ENCODE results near the gene STIM2. TPM values are rescaled to one million over a fixed set of nuclear protein-coding genes. Genes with fewer than 3 reads are reported as not detected.
"Not testable (repeated sequence)": the region's sequence is repeated elsewhere in the genome, so short reads cannot be mapped to it uniquely, and the experiment has no call there.

Gene STIM2
- total RNA-seq, result 13.6 and 15.0 TPM in 2 replicates

DNA sequence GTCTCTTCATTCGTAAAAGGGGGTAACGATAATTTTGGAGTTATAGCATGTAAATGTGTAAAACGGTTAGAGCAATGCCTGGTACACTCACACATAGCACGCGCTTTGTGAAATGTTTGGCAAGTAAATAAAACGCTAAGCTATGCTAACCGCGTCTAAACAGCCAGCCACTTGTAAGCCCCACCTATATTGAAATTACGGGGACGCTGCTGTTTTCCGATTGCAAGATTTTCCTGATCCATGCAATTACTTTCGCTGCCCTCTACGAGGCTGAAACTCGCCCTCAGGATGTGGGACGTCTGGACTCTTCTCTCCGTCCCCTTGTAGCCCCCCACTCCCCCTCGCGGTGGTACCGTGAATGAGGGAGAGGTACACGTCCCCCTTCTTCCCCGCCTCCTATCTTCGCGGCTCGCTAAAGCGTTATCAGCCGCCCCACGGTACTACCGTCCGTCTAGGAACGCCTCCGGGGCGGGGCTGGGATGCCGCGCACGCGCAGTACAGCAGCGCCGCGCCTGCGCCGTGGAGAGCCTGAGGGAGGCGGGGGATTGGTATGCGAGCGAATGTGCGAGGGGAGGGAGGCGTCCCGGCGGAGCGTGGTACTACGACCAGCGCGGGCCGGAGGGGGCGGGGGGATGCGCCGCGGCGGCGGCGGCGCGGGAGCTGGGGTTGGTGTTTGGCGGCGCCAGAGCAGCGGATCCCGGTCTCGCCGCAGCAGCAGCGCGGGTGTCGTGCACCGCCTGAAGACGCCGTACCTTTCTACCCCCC lies at the start of gene STIM2:
TSS of gene STIM2 (plus strand) at position 685 of the 765 bp plus-strand sequence.
- DNase-seq (ENCODE audit: low read depth in 2 of 2), result peak; percentile 92 to 97

DNA sequence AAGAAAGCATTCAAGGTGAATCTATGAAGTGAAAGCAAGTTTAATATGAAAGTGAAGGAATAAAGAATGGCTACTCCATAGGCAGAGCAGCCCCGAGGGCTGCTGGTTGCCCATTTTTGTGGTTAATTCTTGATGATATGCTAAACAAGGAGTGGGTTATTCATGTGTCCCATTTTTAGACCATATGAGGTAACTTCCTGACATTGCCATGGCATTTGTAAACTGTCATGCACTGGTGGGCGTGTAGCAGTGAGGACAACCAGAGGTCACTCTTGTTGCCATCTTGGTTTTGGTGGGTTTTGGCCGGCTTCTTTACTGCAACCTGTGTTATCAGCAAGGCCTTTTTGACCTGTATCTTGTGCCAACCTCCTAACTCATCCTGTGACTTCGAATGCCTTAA lies 49.1 kb upstream of the STIM2 start:
- peak in 1 of 2 donors; percentile 11 for DNase-seq (ENCODE audit: low read depth in 2 of 2)

DNA sequence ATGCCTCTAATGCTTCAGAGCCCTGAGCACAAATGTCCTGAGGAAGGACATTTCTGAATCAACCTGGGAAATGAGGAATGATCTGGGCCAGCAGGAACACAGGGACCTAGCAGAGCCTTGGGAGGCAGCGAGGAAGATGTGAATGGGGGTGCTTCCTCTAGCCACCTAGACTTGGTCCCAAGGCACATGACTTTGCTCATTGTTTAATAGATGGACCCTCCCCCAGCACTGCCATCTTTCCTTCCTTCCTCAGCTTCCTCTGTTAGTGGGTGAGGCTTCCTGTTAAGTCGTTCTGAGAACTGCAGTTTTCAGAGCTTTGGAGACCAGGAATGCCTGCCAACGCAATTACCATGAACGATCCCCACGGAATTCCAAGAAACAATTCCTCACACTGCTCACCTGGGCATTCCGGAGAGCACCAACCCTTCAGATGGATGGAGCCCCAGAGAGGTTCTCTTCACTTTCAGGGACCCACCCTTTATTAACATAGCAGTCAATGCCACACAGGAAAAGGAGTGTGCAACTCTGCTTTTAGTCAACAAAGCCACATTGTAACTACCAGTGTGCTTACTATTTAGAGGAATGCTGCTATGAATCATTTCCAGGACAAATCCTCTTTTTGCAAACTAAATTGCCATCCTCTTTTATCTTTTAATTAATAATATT lies 48.5 kb upstream of the STIM2 start:
- DNase-seq (ENCODE audit: low read depth in 2 of 2), result peak in 1 of 2 donors; percentile 30

GRCh38 chr4:26813698-26814097 lies 46.9 kb upstream of the STIM2 start:
- no peak for DNase-seq (ENCODE audit: low read depth in 2 of 2)

DNA sequence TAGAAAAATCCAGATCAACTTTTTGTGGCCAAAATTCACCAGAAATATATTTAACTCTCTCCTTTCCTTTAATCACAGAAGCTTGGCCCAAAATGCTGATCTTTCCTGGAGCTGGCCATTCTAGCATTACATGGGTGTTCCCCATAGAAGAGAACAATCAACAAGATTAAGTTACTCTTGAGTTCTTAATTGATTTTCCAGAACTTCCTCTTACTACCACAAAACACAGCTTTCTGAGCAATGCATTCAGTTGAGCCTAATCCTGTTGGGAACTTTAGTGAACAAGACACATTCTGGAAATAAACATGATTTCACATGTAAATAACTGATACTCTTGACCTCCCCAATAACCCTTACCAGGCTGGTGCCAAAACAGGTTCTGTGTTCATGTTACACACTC lies 45.4 kb upstream of the STIM2 start:
- DNase-seq (ENCODE audit: low read depth in 2 of 2), result no peak

DNA sequence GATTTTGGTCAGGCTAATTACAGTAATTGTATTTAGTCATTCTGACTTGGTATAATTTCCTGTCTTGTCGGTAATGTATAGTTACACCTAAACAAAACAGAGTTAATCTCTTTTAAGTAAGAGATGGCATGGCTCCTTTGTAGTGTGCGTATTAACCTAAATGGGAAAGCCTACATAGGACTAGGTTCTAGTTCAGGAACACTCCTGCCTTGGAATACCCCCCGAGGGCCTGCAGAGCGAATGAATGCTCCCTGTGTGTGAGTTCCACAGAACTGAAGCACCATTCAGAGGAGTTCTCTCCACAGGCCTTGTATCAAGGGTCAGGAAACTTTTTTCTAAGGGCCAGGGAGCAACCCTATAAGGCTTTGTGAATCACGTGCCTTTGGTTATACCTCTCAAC lies 44.9 kb upstream of the STIM2 start:
- DNase-seq (ENCODE audit: low read depth in 2 of 2), result no peak

DNA sequence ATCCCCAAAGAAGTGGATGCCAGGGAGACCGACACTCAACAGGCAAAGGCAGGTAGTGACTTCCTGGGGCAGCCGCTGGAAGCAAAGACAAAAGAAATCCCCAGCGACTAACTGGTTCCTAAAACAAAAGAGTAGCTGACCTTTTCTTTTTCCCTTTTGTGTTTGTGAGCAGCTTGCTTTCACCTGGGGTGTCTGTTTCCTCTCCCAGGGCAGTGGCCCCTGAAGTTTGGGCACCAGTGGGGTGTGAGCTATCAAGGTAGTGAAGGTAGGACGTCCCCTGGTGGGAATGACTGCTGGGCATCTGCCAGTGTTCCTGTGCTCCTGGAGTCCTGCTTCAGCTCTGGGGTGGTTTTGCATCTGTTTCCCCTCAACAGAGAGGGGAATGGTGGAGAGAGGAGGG lies 41.6 kb upstream of the STIM2 start:
- no peak for DNase-seq (ENCODE audit: low read depth in 2 of 2)

DNA sequence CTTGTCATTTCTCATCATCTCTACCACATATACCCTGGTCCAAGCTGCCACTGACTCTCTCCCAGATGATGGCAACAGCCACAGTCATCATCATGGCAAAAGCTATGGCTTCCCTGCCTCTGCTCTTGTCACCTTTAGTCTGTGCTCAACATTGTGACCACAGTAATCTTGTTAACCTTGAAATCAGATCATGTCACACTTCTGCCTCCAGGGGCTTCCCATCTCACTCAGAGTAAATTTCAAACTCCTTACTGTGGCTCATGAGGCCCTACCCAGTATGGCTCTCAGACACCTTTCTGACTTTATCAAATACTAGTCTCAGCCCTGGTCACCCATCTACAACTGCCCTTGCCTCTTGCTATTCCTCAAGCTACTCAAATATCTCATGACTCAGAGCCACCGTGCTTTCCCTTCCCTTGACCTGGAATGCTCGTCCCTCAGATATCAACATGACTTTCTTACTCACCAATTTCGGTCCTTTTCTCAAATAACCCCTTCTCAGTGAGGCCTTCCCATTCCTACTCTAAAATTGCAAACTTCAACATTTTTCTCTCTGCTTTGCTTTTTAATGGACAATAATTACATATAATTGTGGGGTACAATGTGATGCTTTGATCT lies 41.1 kb upstream of the STIM2 start:
- no peak for DNase-seq (ENCODE audit: low read depth in 2 of 2)

DNA sequence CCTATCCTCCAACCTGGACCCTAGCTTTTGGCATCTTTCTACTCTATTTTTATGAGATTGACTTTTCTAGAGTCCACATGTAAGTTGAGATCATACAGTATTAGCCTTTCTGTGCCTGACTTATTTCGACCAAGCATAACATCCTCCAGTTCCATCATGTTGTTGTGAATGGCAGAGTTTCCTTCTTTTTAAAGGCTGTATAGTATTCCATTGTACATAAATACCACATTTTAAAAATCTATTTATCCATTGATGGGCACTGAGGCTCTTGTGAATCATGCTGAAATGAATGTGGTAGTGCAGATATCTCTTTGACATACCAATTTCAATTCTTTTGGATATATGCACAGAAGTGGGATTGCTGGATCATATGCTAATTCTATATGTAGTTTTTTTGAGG lies 40.3 kb upstream of the STIM2 start:
- no peak for DNase-seq (ENCODE audit: low read depth in 2 of 2)

GRCh38 chr4:26821031-26821430 lies 39.6 kb upstream of the STIM2 start:
- DNase-seq (ENCODE audit: low read depth in 2 of 2), result no peak

- DNase-seq (ENCODE audit: low read depth in 2 of 2), result peak; percentile 43 to 51
These were observed 38.8 kb upstream of the STIM2 start for GRCh38 chr4:26821677-26822503.

GRCh38 chr4:26822546-26822945 lies 38.1 kb upstream of the STIM2 start:
- DNase-seq (ENCODE audit: low read depth in 2 of 2), result peak in 1 of 2 donors; percentile 7

- not testable (repeated sequence) for DNase-seq (ENCODE audit: low read depth in 2 of 2)
These were observed 37.7 kb upstream of the STIM2 start for GRCh38 chr4:26822974-26823373.

- no peak for DNase-seq (ENCODE audit: low read depth in 2 of 2)
These were observed 37.1 kb upstream of the STIM2 start for GRCh38 chr4:26823583-26823982.

- no peak for DNase-seq (ENCODE audit: low read depth in 2 of 2)
These were observed 36.0 kb upstream of the STIM2 start for GRCh38 chr4:26824667-26825066.

- DNase-seq (ENCODE audit: low read depth in 2 of 2), result peak; percentile 38 to 75
These were observed 33.9 kb upstream of the STIM2 start for GRCh38 chr4:26826721-26827120.

DNA sequence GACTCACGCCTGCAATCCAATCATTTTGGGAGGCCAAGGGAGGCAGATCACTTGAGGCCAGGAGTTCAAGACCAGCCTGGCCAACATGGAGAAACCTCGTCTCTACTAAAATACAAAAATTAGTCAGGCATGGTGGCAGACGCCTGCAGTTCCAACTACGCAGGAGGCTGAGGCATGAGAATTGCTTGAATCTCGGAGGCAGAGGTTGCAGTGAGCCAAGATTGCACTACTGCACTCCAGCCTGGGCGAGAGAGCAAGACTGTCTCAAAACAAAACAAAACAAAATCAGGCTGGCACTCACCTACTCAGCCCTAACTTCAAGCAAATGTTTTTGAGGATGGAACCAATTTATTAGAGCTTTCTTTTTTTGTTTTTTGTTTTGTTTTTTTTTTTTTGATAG lies 33.3 kb upstream of the STIM2 start:
- DNase-seq (ENCODE audit: low read depth in 2 of 2), result not testable (repeated sequence)

GRCh38 chr4:26827798-26828197 lies 32.8 kb upstream of the STIM2 start:
- no peak for DNase-seq (ENCODE audit: low read depth in 2 of 2)

DNA sequence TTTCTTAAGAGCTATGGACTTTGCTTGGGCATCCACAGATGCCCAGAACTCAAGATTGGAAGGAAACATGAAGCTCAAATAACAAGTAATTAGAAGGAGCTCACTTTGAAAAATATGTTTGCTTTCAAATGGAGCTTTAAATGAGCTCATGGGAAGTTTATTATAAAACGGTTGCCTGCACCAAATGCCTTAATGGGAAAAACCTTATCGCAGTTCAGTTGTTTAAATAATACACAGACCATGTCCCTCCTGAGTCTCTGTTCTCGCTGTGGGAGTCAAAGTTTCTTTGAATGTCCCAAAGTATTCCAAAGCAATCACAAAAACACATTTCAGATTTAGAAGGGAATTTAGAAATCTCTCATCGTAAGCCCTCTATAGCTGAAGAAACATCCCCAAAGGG lies 31.6 kb upstream of the STIM2 start:
- no peak for DNase-seq (ENCODE audit: low read depth in 2 of 2)

- no peak for DNase-seq (ENCODE audit: low read depth in 2 of 2)
These were observed 30.6 kb upstream of the STIM2 start for GRCh38 chr4:26830033-26830432.

- no peak for DNase-seq (ENCODE audit: low read depth in 2 of 2)
These were observed 29.9 kb upstream of the STIM2 start for GRCh38 chr4:26830701-26831100.

- DNase-seq (ENCODE audit: low read depth in 2 of 2), result no peak
These were observed 24.1 kb upstream of the STIM2 start for GRCh38 chr4:26836539-26836938.
